ENCODE data around the gene CCDC142. TPM values are rescaled to one million over a fixed set of nuclear protein-coding genes. Genes with fewer than 3 reads are reported as not detected.

CCDC142 gene
- total and polyA plus RNA-seq, 2 of the 8 experiments (the other 6 are each of a cell fraction or from before 2014, with no cell fraction given) = 6.0 to 10.7 TPM

- POLR2A ChIA-PET (ENCODE audit: partially characterized antibody) = interaction anchor here (1.0 to 3.2 kb wide), 6 partner anchors 10 to 231 kb away, joined by 3 to 27 read pairs (median 5); partner anchors contain the start of genes C2orf81, INO80B and WDR54
- peaks cover 4 to 47% of the 10 kb centered on the region in 2 experiments; a peak in 2 of 4 replicates for H3K79me2 ChIP-seq (ENCODE audit: control insufficient read depth in 1 of 2, insufficient read depth in 2 of 2, low read length in 2 of 2)
- WGBS, 2 experiments (ENCODE audit: extremely low coverage in 1 of 2, insufficient coverage in 1 of 2, insufficient read length in 1 of 2, insufficient replicate concordance in 2 of 2, low coverage in 1 of 2, low lambda C conversion rate in 2 of 2, missing lambda C conversion rate in 1 of 2) = 96% methylated on average over 37 of the region's 43 CpGs; no CpG with 5 or more reads in 1 of the 2 experiments
These were observed 46.5 kb downstream of the CCDC142 start for GRCh38 chr2:74436111-74436805.

More at GRCh38 chr2:74436111-74436805, 46.5 kb downstream of the CCDC142 start:
- Histone ChIP-seq H2BK20ac (ENCODE audit: low read length) (no peak overlapping the region), H3K4me1 (replicated peaks in 1 of 4; ENCODE audit: control insufficient read depth in 3 of 4, insufficient read depth in 4 of 4, low read length in 3 of 4) (peaks cover 4 to 24% (median 16%) of the 10 kb centered on the region in 4 experiments; a peak in 6 of 7 replicates), H3K14ac (ENCODE audit: insufficient read length) (no peak overlapping the region), H4K5ac (ENCODE audit: insufficient read length, low read depth, low read length) (no peak overlapping the region), H3K18ac (ENCODE audit: extremely low read depth, low read length) (no peak overlapping the region), H2BK5ac (ENCODE audit: low read depth, low read length) (peak overlapping the region; percentile 83; the same call in 1 of the 2 replicates), H3K56ac (replicated peaks; ENCODE audit: insufficient read length, low read depth, low read length) (no peak overlapping the region), H3K79me1 (ENCODE audit: low read depth, low read length) (peaks cover 22% of the 10 kb centered on the region), H4K91ac (replicated peaks; ENCODE audit: insufficient read length, low read length) (no peak overlapping the region), H2BK12ac (ENCODE audit: low read depth, low read length) (no peak overlapping the region), H2BK120ac (replicated peaks; ENCODE audit: low read depth, low read length) (no peak overlapping the region), H3K4me3 (ENCODE audit: extremely low read depth in 1 of 4, insufficient read depth in 2 of 4, low read depth in 3 of 4, low read length in 4 of 4) (no peak overlapping the region), H3K9ac (replicated peaks in 1 of 4; ENCODE audit: extremely low read depth in 1 of 4, low read depth in 3 of 4, low read length in 3 of 4) (no peak overlapping the region), H3K27ac (ENCODE audit: low read depth, low read length) (0 out of 2 replicates have a peak overlapping the region, but pooled peaks have one; percentile 4), H3K4ac (replicated peaks; ENCODE audit: insufficient read length, low read depth, low read length) (no peak overlapping the region), H3K23me2 (ENCODE audit: low read depth, low read length) (peaks cover 3% of the 10 kb centered on the region; the same call in 1 of the 2 replicates), H4K8ac (ENCODE audit: extremely low read depth, insufficient read depth, low read length) (no peak overlapping the region; the same call in 1 of the 2 replicates), H2AFZ (ENCODE audit: low read length) (no peak overlapping the region), H3K36me3 (ENCODE audit: control insufficient read depth in 2 of 4, insufficient read depth in 4 of 4, low read length in 3 of 4) (peaks cover 7 to 18% (median 13%) of the 10 kb centered on the region in 4 experiments), H3K4me2 (ENCODE audit: insufficient read depth in 1 of 2, low read depth in 2 of 2, low read length in 2 of 2) (no peak overlapping the region), H3K9me3 (ENCODE audit: insufficient read depth in 2 of 2, low read depth in 1 of 2, low read length in 1 of 2) (no peaks in the 10 kb centered on the region), H3K27me3 (replicated peaks in 1 of 4; ENCODE audit: control insufficient read depth in 3 of 4, extremely low read depth in 1 of 4, insufficient read depth in 3 of 4, low read length in 3 of 4) (no peaks in the 10 kb centered on the region), H2AK5ac (ENCODE audit: low read depth, low read length) (no peak overlapping the region), H4K20me1 (replicated peaks in 1 of 2; ENCODE audit: control insufficient read depth in 1 of 2, insufficient read depth in 2 of 2, low read length in 2 of 2) (peaks cover 6 to 20% of the 10 kb centered on the region in 2 experiments), H3K23ac (ENCODE audit: insufficient read length) (no peak overlapping the region), H2BK15ac (ENCODE audit: low read length) (no peak overlapping the region; the same call in 1 of the 2 replicates)
- CTCF ChIA-PET (ENCODE audit: partially characterized antibody) = no interaction called here
- FAIRE-seq (no peak), DNase-seq (ENCODE audit: low read depth in 1 of 2, low spot score in 2 of 2) (no peak)
- TF ChIP-seq KDM4A (IDR thresholded peaks at IDR 0.05; ENCODE audit: low read depth, low read length, severe bottlenecking) = no peak
- TF ChIP-seq RXRA (IDR thresholded peaks at IDR 0.05; ENCODE audit: insufficient read depth, low read depth, low read length) = no peak
- no peak for TF ChIP-seq TCF12 (IDR thresholded peaks at IDR 0.05; ENCODE audit: low read depth, low read length)
- no peak for TF ChIP-seq CBX5 (IDR thresholded peaks at IDR 0.05; ENCODE audit: low read depth, low read length)
- TF ChIP-seq SP1 (IDR thresholded peaks at IDR 0.05; ENCODE audit: low read depth, low read length) = no peak
- TF ChIP-seq YY1 (IDR thresholded peaks at IDR 0.05; ENCODE audit: low read depth, low read length) = no peak
- no peak for TF ChIP-seq TAF7 (optimal IDR thresholded peaks at IDR 0.05; ENCODE audit: borderline replicate concordance, low read depth, low read length)
- no peak for TF ChIP-seq ATF3 (IDR thresholded peaks at IDR 0.05; ENCODE audit: insufficient read depth, low read depth, low read length)
- no peak for TF ChIP-seq CREB1 (IDR thresholded peaks at IDR 0.05)

Measured in H1 (cell line).